DMS114 treated with DMSO at 0.1 percent for 48 hours (cell line): ENCODE results near the gene GYG1.

Source experiments
- DNase-seq: peaks from one replicate; lab custom pipeline; 2025; ENCODE audit not compliant: unreplicated experiment; lab: John Stamatoyannopoulos, UW

Gene GYG1

DNA sequence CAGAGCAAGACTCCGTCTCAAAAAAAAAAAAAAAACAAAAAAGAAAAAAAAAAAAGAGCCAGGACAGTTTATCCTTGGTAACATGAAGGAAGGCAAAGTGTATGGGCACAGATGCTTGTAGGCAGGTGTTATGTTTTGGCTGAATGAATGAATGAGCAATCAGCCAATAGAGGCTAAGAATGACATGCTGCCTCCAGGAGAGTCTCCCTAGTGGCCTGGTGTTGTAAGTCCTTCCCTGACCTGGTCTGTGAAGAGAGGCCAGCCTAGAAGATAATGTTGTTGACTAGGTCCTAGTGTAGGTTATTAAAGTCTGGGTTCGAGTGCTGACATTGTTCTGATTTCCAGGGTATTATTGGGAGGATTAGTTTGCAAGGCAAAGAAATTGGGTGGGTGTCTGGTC is 24.9 kb downstream of the GYG1 start:
- DNase-seq: no peak

DNA sequence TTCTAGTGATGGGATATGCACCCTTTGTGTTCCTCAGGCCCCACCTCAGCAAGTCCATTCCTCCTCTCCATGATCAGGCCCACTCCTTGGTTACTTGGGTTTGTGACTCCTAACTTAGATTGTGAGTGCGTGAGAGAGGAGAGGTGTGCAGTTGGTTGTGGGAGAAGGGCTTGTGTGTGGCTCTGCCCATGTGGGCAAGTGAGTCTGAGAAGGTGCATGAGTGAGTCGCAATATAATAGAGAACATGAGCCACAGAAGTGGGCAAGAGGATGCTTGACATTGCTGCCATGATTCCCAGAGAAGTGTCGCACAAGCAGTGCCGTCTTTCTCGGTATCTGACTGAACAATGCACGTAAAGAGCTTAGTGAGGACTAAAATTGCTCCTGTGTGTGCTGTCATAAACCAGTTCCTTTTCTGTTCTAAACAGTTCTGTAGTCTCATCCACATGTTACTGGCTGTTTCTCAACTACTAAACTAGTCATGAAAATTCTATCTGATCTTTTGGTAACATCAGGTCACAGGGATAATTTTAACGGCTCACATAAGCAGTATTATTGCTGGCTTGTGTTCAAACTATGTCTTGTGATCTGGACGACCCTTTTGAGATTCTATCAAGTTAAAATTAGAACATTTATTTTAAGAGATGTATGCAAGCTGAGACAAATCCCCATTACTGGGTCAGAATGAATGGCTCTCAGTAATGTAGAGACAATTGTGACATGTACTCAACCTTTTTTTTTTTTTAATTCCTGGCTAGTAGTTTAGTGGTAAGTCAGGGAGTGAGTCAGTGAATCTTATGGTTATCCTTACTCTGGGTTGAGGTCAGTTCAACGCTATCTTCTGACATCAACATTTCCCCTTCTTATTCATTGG is 25.6 kb downstream of the GYG1 start:
- DNase-seq: no peak

DNA sequence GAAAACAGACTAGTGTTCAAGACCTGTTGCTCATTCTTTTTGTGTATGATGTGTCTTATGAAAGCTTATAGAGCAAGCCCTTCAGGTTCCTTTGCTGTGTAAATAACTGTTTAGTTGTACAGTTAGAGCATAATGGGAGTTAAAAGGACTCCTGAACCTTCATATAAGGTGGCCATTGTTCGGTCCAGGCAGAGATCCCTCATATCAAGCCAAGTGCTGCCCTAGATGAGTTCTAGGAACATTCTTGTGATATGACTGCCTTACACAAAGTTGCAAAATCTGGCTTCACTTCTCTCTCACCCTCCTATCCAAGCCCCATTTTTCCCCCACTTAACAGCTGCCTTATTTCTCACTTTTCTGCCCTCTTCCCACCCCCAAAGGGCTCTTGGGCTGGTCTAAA is 26.9 kb downstream of the GYG1 start:
- no peak for DNase-seq

DNA sequence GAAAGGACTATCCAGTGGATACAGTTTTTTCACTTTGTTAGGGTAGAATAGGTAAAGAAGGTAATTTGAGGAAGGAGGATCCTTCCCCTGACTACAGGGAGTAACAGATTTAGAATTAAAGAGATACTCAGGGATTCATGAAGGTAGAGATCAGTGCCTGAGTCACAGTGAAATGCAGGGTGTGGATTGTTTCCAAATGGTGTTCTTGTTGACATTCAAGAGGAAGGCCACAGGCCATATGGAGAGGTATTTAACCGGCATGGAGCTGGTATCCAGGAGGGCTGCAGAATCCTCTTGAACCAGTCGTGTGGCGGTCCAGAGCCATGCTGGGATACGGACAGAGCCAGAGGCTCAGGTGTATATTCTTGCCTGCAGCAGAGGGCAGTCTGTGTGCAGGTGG is 28.2 kb downstream of the GYG1 start:
- no peak for DNase-seq

DNA sequence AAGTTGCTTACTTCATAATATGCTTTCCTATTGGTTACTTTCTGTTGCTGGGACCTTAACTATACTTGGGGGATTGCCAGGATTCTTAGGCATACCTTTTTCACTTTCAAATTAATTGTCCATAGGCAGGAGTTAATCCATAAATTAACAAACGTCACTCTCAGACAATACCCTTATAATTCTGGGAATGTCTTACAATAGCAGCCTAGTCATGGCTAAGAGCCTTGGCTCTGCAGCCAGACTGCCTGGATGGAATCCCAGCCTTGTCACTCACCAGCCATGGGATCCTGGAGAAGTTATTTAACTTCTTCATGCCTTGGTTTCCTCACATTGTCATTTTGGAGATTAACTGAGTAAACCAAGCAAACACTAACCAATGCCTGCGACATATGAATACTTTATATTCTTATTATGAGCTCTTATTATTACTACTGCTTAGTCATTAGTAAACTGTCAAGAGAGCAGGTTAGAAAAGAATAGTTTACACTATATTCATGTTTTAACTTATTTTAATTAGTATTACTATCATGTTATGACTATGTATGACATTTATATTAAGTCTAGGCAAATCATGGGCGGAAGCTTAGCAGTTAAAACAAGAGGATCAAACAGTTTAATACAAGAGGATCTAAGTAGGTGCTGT is 29.0 kb downstream of the GYG1 start:
- no peak for DNase-seq

DNA sequence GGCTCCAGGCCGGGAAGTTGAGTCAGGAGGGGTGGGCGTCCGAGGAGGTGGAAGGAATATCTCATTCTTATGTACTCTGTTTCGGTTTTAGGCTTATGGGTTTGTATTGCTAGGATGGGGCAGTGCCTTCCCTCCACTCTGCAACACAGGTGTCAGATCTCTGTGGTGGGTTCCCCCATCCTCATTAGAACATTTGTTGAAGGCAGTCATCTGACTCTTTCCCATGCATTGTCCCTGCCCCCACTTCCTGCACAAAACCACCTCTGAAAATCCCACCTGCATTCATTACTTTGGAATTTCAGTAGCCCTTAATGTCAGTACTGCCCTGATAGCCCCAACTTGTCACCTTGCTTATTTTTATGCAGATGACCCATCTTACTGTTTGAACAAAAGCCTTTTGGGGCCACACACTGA is 29.5 kb downstream of the GYG1 start:
- no peak for DNase-seq

DNA sequence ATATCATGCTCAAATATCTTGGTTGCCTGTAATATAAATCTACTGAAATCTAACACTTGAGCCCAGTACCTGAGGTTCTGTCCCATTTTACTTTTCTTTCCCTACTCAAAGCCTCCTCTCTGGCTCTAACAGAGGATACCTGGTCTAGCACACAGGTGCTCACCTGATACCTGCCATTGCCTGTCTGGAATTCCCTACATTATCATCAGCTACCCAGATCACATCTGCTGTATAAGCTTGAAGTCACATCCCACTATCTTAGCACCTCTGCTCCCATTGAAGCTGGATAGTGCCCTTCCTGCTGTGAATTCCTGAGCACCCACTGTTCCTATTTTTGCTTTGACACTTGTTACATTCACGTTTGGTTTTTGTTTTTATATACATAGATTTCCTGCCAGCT is 30.5 kb downstream of the GYG1 start:
- DNase-seq: no peak

DNA sequence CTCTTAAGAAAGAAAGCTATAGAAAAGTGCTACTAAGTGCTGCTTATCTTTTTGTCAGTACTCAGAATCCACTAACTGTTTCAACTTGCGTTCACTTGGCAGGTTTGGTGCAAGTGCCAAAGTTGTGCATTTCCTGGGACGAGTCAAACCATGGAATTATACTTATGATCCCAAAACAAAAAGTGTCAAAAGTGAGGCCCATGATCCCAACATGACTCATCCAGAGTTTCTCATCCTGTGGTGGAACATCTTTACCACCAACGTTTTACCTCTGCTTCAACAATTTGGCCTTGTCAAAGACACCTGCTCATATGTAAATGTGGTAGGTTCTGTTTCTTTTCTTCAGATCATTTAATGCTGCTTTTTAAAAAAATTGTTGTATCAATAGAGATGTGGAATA is 32.6 kb downstream of the GYG1 start:
- no peak for DNase-seq

DNA sequence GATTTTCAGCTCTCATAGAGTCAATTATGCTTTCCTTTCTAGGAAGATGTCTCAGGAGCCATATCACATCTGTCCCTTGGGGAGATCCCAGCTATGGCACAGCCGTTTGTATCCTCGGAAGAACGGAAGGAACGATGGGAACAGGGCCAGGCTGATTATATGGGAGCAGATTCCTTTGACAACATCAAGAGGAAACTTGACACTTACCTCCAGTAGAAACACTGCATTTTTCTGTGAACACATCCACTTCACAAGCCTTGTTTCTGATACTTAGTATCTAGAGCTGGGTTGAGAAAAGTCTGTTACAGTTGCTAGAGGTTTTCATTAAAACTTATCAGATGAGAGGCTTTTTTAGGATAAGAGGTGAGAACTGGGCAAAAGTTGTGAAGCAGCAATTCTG is 35.4 kb downstream of the GYG1 start:
- DNase-seq: no peak

DNA sequence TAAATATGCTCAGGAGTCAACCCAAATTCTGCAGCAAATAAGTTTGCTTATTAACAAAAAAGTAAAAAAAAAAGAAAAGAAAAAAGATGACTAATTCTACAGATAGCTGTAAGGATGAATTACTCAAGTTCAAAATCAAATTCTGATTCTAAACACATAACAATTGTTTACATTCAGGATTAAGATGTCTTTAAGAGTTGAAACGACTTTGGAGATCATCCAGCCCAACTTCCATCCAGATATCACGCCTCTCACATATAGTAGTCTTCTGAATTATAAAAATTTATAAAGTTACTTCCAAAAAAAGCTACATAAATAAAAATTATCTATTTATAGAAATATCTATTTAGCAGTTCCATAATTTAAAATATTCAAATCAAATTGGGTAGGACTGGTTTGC is 39.8 kb downstream of the GYG1 start:
- no peak for DNase-seq

DNA sequence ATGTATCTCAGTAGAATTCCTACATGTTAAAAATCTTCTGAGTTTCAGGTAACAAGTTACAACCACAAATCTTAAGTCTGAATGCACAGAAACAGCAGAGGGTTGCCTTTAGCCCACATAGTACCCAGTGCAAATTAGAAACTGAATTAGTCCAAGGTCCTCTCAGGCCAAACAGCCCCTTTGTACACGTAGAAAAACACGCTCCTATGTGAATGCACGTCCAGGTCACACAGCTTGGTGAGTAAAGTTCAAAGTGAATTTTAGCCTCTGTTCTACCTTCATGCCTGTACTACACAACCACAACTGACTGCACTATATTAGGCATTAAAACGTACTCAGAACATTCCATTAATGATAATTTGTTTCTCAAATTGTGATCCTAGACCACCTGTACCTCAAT is 46.3 kb downstream of the GYG1 start:
- no peak for DNase-seq

DNA sequence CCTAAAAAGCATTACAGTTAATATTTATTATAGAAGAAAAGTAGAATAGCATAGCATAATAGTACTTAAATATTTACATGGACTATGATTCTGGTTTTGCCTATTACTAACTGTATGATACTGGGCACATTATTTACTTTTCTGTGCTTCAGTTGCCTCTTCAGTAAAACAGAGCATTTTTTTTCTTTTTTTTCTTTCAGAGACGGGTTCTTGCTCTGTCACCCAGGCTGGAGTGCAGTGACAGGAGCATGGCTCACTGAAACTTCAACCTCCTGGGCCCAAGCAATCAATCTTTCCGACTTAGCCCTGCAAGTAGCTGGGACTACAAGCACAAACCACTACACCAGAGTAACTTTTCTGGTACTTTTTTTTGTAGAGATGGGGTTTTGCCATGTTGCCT is 47.0 kb downstream of the GYG1 start:
- no peak for DNase-seq

DNA sequence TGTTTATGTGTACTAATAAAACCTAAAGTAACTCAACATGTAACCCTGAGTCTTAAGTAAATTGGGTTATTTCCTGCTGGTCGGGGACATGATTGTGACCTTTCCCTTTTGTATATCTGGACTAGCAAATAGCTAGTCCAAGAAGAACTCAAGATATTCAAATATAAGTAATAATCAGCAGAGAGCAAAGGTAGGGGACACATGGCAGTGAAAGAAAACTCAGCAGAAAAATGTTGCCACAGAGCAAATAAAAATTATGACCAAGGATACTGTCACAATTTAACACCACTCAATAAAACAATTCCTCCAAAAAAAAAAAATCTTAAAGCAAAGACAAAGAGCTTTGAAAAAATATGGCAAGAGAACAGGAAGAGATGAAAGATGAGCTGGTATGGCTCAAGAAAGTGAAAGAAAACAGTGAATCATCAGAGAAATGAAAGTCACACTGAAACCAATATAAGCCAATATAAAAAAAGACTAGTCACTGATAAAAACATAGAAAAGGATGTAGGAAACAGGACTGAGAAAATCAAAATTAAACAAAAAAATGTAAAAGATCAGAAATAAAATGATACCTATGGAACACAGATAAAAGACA is 51.5 kb downstream of the GYG1 start:
- DNase-seq: no peak

DNA sequence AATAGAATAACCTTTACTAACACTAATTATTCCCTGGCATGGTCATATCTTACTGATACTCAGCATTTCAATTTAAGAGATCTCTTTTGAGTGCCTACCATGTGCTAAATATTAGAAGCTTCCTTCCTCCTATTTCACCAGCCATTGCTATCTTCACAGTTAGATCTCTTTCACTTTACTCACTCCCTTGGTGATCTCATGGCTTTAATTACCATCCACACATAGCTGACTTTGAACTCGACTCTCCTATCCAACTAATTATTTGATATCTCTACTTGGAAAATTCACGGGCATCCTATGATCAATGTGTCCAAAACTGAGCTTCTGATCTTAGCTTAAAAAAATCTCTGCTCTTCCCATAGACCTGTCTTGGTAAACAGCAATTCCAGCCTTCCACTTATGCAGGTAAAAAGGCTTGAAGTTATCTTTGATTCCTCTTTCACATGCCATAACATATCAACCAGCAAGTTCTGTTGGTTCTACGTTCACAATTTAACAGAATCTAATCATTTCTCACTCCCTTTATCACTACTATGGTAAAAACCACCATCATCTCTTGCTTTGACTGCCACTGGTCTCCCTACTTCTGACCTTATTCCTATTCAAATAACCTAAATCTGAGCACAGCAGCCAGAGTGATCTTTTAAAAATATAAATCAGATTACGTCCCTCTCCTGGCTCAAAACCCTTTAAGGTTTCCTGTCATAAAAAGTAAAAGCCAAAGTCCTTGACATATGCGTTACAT is 53.2 kb downstream of the GYG1 start:
- no peak for DNase-seq

DNA sequence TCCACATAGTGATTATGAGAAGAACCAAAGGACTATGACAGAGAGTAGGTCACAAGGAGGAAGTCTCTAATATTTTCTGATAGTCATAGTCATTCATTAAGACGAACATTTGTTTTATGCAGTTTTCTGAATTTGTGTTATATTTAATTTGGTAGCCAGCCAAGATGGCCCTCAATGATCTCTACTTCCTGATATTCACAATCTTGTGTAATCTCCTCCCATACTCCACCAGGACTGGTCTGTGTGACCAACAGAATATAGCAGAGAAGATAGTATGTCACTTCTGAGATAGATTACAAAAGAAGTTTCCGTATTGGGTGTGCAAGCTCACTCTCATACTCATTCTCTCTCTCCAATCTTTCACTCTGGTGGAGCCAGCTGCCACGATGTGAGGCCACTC is 64.2 kb downstream of the GYG1 start:
- no peak for DNase-seq

DNA sequence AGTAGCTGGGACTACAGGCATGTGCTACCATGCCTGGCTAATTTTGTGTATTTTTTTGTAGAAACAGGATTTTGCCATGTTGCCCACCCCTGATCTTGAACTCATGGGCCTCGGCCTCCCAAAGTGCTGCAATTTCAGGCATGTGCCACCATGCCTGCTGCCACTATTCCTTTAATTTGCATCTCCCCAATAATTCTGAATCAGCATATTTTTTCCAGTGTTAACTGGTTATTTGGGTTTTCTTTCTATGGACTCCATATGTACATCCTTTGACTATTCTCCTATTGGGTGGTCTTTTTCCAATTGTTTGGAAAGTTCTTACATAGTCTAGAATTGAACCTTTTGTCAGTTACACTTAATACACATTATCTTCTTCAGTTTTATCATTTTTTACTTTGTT is 66.9 kb downstream of the GYG1 start:
- no peak for DNase-seq

DNA sequence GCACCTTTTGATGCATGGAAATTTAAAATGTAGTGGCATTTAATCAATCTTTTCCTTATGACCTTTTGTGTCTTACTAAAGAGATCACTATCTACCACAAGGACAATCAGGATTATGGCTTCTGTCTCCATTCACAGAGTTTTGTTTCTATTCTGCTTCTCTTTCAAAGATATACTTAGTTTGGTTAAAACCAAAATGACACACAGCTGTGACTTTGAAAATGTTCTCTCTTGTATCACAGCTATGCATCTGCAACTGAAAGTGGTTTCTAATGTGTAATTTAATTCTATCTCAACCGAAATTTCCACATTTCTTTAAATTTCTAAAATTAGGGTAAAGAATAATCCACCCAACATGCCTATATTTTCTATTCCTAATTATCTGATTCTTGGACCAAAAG is 67.3 kb downstream of the GYG1 start:
- no peak for DNase-seq

DNA sequence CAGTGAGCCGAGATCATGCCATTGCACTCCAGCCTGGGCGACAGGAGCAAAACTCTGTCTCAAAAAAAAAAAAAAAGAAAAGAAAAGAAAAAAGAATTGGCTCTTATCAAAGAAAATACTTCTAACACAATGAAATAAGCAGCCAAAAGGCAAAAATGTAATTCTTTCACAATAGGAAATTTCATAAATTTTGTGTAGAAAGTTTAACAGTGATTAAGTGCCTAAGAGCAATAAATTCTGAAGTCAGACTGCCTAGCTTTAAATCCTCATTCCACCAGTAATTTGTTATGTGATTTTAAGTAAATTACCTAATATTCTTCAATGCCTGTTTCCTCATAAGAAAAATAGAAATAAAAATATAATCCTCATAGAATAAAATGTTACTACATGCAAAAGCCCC is 70.4 kb downstream of the GYG1 start:
- DNase-seq: no peak

DNA sequence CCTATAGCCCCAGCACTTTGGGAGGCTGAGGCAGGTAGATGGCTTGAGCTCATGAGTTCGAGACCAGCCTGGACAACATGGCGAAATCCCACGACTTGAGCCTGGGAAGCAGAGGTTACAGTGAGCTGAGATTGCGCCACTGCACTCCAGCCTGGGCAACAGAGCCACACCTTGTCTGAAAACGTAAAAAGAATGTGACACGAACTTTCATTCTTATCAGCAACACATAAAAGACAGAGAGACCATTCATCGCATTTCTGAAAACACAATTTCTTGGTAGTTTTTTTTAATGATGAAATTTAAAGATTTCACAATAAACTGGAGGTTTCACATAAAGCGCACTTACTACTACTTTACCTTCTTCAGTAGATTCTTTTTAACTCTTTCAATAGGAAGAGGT is 76.5 kb downstream of the GYG1 start:
- no peak for DNase-seq
